ENCODE results near the gene UROC1.

Gene UROC1

GRCh38 chr3:126446301-126446700 lies 71.3 kb downstream of the UROC1 start:
- H3K4me3 ChIP-seq (ENCODE audit: low read depth, low read length): no peak overlapping the region

- no peak overlapping the region for H3K4me3 ChIP-seq (ENCODE audit: low read depth, low read length)
Observed at GRCh38 chr3:126445506-126445905, 72.1 kb downstream of the UROC1 start.

DNA sequence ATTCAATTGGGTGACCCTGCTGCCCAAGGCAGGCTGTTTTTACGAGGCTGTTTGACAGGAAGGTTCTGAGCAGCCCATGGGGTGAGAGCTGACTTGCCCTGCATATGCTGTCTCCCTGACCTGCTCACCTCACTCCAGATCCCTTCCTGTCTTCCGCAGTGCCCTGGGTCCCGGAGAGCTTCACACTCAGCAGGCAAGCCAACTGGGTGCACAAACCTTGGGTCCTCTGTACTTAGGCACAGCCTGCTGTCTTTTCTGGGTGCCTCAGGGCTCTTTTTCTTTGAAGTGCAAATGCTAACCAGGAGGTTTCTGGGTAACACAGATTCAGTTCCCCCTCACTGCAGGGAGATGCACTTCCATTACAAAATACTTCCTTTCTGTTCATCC lies 74.7 kb downstream of the UROC1 start:
- no peak overlapping the region for H3K4me3 ChIP-seq (ENCODE audit: low read depth, low read length)

DNA sequence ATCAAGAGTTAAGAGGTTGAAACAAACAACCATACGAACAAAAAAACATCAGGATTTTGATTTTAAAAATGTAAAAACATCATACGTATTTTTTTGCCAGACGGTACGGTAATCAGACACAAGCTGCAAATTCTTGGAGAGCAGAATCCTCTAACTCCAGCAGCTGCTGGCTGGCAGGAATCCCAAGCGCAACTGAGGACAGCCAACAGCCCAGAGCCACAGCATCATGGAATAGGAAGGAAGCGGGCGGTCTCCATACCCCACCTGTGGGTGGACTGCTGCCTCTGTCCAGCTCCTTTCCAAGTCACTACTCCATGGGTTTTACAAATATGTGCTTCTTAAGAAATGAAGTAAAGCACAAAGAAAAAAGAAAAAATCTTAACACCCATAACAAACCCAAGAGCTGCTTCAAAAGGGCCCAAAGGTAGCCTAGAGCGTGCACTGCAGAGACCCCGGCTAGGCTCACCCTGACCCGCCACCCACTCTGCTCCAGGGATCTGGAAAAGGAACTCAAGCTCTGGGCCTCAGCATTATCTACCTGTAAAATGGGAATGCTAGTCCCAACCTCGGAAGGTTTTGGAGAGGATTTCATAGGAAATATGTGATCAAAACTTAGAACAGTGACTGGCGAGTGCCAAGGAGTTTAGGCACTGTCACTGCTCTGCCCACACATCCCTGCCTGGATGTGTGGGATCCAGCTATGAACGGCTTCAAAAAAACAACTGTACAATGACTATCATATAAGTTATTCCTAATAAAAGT lies 75.3 kb downstream of the UROC1 start:
- H3K4me3 ChIP-seq (ENCODE audit: low read depth, low read length): no peak overlapping the region

DNA sequence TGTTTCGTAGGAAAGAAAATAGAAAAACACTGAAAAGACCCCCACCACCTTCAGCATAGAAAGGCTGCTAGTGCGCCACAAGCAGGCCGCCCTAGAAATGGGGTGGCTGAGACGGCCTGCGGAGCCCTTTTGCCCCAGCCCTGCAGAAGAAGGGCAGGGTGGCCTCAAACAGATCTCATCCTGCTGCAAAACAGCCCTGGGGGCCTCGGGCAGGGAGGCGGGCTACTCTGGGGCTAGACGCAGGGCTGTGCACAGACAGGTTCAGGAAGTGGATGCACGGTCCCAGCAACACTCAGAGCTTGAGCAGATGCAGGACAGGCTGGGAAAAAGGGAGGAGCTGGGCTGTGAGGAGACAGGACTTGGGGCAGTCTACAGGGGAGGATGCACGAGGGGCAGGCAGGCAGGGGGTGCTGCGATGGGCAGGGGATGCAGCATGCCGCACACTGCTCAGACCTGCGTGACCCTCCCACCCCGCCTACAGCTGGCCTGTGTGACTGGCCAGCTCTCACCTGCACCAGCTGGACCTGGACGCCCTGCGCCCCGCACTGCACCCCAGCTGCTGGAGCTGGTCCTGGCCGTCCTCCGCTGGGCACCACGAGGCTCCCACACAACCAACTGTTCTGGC lies 76.2 kb downstream of the UROC1 start:
- no peak overlapping the region for H3K4me3 ChIP-seq (ENCODE audit: low read depth, low read length)

- H3K4me3 ChIP-seq (ENCODE audit: low read depth, low read length): no peak overlapping the region
Observed at GRCh38 chr3:126440709-126440995, 76.9 kb downstream of the UROC1 start.

DNA sequence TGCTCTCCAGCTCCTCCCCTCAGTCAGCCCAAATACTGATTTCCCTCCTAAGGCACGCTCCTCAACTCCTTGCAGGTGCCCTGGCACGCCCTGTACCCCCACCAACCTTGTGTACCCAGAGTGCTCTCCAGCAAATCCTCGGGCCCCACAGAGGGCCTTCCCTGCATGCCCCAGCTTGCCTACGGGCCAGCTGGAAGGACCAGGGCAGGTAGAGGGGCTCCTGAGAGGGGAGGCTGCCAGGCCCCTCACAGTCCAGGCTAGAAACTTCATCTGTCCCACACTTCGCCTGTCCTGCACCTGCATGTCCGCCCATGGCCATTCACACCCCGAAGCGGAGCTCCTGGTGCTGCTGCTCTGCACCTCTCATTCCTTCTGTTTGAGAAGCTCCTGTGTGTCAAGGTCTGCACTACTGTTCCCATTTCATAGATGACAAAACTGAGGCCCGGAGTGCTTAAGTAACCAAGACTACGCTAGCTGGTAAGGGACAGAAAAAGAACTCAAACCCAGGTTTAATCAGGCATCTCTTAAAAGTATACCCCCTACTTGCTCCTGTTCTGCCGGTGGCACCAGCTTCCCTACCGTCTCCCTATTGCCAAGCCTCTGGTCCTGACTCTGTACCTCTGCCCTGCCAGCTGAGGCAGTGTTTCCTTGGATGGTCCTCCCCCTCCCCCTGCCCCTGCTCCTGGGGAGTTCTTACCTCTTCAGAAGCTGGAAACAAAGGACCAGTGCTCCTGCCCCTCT lies 77.4 kb downstream of the UROC1 start:
- no peak overlapping the region for H3K4me3 ChIP-seq (ENCODE audit: low read depth, low read length)

GRCh38 chr3:126439346-126439967 lies 78.1 kb downstream of the UROC1 start:
- H3K4me3 ChIP-seq (ENCODE audit: low read depth, low read length): no peak overlapping the region

DNA sequence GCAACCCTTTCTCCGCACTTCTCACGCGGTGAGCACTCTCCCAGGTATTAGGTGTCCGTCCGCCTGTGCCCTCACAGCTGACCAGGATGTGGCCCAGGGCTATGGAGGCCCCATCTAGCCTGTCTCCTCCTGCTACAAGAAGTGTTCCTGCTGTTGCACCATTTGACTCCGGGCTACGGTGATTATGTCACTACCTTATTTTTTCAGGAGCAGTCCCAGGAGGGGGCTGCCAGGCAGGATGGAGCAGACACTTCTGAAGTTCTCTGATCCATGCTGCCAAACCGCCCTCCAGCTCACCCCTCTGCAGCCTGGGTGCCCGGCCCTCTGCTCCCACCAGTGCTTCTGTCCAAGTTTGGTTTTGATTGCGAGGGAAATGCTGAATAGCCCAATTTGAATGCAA lies 78.8 kb downstream of the UROC1 start:
- H3K4me3 ChIP-seq (ENCODE audit: low read depth, low read length): no peak overlapping the region

GRCh38 chr3:126438186-126438585 lies 79.4 kb downstream of the UROC1 start:
- no peak overlapping the region for H3K4me3 ChIP-seq (ENCODE audit: low read depth, low read length)

GRCh38 chr3:126436826-126437717 lies 80.5 kb downstream of the UROC1 start:
- no peak overlapping the region for H3K4me3 ChIP-seq (ENCODE audit: low read depth, low read length)

GRCh38 chr3:126435456-126436315 lies 81.9 kb downstream of the UROC1 start:
- no peak overlapping the region for H3K4me3 ChIP-seq (ENCODE audit: low read depth, low read length)

GRCh38 chr3:126434931-126435411 lies 82.6 kb downstream of the UROC1 start:
- H3K4me3 ChIP-seq (ENCODE audit: low read depth, low read length): no peak overlapping the region

- H3K4me3 ChIP-seq (ENCODE audit: low read depth, low read length): no peak overlapping the region
Observed at GRCh38 chr3:126434264-126434590, 83.3 kb downstream of the UROC1 start.

- H3K4me3 ChIP-seq (ENCODE audit: low read depth, low read length): no peak overlapping the region
Observed at GRCh38 chr3:126433496-126434263, 83.9 kb downstream of the UROC1 start.

- H3K4me3 ChIP-seq (ENCODE audit: low read depth, low read length): no peak overlapping the region
Observed at GRCh38 chr3:126433105-126433430, 84.5 kb downstream of the UROC1 start.

DNA sequence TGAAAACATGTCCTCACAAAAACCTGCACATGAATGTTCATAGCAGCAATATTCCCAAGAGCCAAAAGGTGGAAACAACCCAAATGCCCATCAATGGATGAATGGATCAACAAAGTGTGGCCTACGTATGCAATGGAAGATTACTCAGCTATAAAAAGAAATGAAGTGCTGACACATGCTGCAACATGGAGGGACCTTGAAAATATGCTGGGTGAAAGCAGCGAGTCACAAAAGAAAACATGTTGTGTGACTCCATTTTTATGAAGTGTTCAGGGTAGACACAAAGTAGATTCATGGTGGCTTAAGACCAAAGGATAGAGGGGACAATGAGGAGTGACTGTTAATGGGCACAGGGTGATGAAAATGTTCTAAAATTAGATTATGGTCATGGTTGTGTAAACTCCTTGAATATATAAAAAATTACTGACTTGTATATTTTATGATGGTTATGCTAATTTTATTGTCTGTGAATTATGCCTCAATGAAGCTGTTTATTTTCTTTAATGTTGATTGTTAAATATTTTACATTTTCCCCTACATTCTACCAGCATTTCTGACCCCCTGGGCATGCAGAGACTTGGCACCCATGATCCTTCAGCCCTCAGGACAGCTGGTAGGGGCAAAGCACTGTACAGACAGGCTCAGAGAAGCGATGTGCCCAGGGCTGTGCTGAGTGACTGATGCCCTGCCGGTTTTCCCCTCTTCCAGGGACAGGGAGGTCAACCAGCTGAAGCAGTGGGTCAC lies 85.0 kb downstream of the UROC1 start:
- H3K4me3 ChIP-seq (ENCODE audit: low read depth, low read length): no peak overlapping the region

Data from iPS-11a (cell line).